ENCODE results near the gene RPL13A. TPM values are rescaled to one million over a fixed set of nuclear protein-coding genes. Genes with fewer than 3 reads are reported as not detected.

Gene RPL13A
- total RNA-seq, 6 experiments from 2014 or later, result 2,015 to 2,373 (median 2,179) TPM

GRCh38 chr19:49492573-49493405 lies 5.4 kb downstream of the RPL13A start:
- Mint-ChIP-seq H3K27ac (peak overlapping the region; percentile 78), H3K9me3 (peaks cover 28% of the 10 kb centered on the region), H3K4me1 (ENCODE audit: low read depth) (peaks cover 18% of the 10 kb centered on the region), H3K36me3 (ENCODE audit: low read depth) (peaks cover 60% of the 10 kb centered on the region), H3K27me3 (ENCODE audit: insufficient read depth) (peaks cover 51% of the 10 kb centered on the region), H3K4me3 (peak overlapping the region; percentile 32; the same call in 1 of the 2 replicates)
- TF ChIP-seq, protein P1, sequence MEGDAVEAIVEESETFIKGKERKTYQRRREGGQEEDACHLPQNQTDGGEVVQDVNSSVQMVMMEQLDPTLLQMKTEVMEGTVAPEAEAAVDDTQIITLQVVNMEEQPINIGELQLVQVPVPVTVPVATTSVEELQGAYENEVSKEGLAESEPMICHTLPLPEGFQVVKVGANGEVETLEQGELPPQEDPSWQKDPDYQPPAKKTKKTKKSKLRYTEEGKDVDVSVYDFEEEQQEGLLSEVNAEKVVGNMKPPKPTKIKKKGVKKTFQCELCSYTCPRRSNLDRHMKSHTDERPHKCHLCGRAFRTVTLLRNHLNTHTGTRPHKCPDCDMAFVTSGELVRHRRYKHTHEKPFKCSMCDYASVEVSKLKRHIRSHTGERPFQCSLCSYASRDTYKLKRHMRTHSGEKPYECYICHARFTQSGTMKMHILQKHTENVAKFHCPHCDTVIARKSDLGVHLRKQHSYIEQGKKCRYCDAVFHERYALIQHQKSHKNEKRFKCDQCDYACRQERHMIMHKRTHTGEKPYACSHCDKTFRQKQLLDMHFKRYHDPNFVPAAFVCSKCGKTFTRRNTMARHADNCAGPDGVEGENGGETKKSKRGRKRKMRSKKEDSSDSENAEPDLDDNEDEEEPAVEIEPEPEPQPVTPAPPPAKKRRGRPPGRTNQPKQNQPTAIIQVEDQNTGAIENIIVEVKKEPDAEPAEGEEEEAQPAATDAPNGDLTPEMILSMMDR (IDR thresholded peaks at IDR 0.05), result no peak
- DNase-seq, result no peak

DNA sequence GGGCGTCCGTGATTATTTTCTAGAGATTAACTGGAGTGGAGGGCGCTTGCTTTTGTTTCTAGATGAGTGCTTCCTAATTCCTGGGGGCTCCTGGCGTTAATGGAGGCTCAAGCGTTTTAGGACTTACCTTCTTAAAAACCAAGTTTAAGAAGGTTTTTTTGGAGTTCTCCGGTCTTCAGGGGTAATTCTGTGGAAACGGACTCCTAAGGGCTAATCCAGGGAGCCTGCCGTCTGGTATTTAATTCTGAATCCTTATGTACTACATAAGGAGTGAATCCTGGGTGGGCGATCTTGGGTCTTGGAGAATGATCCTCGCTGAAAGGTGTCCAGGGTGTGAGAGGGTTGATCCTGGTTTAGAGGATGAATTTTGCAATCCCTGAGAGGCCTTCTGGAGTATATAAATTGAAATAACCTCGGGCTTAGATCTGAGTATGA lies 9.2 kb downstream of the RPL13A start:
- H3K36me3 Mint-ChIP-seq (ENCODE audit: low read depth), result peaks cover 39% of the 10 kb centered on the region
- DNase-seq, result no peak
- peaks cover 17% of the 10 kb centered on the region for H3K4me1 Mint-ChIP-seq (ENCODE audit: low read depth)
- peaks cover 38% of the 10 kb centered on the region for H3K27me3 Mint-ChIP-seq (ENCODE audit: insufficient read depth)
- H3K4me3 Mint-ChIP-seq, result peak overlapping the region; percentile 94
- TF ChIP-seq, protein P1 (IDR thresholded peaks at IDR 0.05), result no peak
- peaks cover 16% of the 10 kb centered on the region for H3K9me3 Mint-ChIP-seq
- H3K27ac Mint-ChIP-seq, result peak overlapping the region; percentile 93

DNA sequence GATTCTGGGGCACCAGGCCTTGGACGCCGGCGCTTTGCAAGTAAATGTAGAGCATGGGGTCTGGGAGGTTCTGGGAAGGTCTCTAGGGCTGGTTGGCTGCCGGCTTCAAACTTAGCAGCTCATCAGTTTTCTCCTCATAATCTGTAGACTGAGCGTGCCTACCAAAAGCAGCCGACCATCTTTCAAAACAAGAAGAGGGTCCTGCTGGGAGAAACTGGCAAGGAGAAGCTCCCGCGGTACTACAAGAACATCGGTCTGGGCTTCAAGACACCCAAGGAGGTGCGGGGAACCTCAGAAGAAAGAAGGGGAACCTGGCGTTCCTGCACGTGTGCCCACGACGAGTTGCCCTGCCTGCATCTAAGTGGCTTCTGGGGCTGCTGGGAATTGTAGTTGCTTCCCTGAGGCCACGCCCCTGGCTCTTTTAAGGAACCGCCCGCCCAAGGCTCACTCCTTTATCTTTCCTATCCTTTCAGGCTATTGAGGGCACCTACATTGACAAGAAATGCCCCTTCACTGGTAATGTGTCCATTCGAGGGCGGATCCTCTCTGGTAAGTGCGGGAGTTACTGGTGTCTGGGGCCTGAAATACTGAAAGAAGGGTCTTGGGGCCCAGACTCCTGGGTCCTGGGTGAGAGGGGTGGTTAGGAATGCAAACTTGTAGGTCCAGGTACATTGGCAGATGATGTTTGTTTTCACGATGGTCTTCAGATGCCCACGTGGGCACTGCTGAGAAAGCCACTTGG lies 9.8 kb downstream of the RPL13A start:
- Mint-ChIP-seq H3K9me3 (peaks cover 16% of the 10 kb centered on the region), H3K4me1 (ENCODE audit: low read depth) (peaks cover 17% of the 10 kb centered on the region), H3K4me3 (peak overlapping the region; percentile 94), H3K36me3 (ENCODE audit: low read depth) (peaks cover 33% of the 10 kb centered on the region), H3K27me3 (ENCODE audit: insufficient read depth) (peaks cover 37% of the 10 kb centered on the region), H3K27ac (peak overlapping the region; percentile 93)
- TF ChIP-seq, protein P1 (IDR thresholded peaks at IDR 0.05), result no peak
- DNase-seq, result peak; percentile 43

GRCh38 chr19:49497789-49498103 lies 10.3 kb downstream of the RPL13A start:
- Mint-ChIP-seq H3K27ac (no peak overlapping the region), H3K4me1 (ENCODE audit: low read depth) (peaks cover 17% of the 10 kb centered on the region), H3K36me3 (ENCODE audit: low read depth) (peaks cover 27% of the 10 kb centered on the region), H3K9me3 (peaks cover 15% of the 10 kb centered on the region), H3K27me3 (ENCODE audit: insufficient read depth) (peaks cover 33% of the 10 kb centered on the region), H3K4me3 (peak overlapping the region; percentile 94; the same call in 1 of the 2 replicates)
- no peak for DNase-seq
- TF ChIP-seq, protein P1 (IDR thresholded peaks at IDR 0.05), result no peak

DNA sequence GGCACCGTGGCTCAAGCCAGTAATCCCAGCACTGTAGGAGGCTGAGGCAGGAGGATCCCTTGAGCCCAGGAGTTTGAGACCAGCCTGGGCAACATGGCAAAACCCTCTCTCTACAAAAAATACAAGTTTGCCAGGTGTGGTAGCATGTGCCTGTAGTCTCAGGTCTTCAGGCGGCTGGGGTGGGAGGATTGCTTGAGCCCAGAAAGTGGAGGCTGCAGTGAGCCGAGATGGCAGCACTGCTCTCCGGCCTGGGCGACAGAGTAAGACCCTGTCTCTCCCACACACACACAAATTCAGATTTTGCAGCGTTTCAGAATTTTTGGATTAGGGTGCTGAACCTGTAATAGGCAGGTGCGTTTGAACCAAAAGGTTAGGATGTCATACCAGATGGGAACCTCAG lies 11.1 kb downstream of the RPL13A start:
- peak overlapping the region; percentile 94; the same call in 1 of the 2 replicates for H3K4me3 Mint-ChIP-seq
- H3K36me3 Mint-ChIP-seq (ENCODE audit: low read depth), result peaks cover 21% of the 10 kb centered on the region
- peaks cover 25% of the 10 kb centered on the region for H3K27me3 Mint-ChIP-seq (ENCODE audit: insufficient read depth)
- no peak for DNase-seq
- no peak overlapping the region for H3K27ac Mint-ChIP-seq
- TF ChIP-seq, protein P1 (IDR thresholded peaks at IDR 0.05), result no peak
- peaks cover 8% of the 10 kb centered on the region for H3K9me3 Mint-ChIP-seq
- peaks cover 17% of the 10 kb centered on the region for H3K4me1 Mint-ChIP-seq (ENCODE audit: low read depth)

Measured in HFFc6 (cell line).